H9 (cell line): ENCODE measurements around the gene PGLYRP2. TPM values are rescaled to one million over a fixed set of nuclear protein-coding genes. Genes with fewer than 3 reads are reported as not detected.

Source experiments
- DNase-seq: peaks from one replicate; pipeline ENCODE4 v3.0.0-alpha.2; 2017
- H2AFZ ChIP-seq: one replicate; pipeline ENCODE4 v1.6.1; 2013; ENCODE audit warnings: mild to moderate bottlenecking, low read length, control low read depth, moderate library complexity
- H2AK5ac ChIP-seq: 2 replicates; pipeline ENCODE4 v1.6.1; 2013; ENCODE audit warnings: low read length, control low read depth, mixed read lengths; ENCODE audit not compliant: insufficient read length
- H2BK120ac ChIP-seq: one replicate; pipeline ENCODE4 v1.6.1; 2013; ENCODE audit warnings: low read depth, mild to moderate bottlenecking, low read length, control low read depth, inconsistent platforms; ENCODE audit not compliant: poor library complexity, severe bottlenecking
- H2BK12ac ChIP-seq: 2 replicates; pipeline ENCODE4 v1.6.1; 2013; ENCODE audit warnings: low read length, control low read depth, mixed read lengths, low read depth; ENCODE audit not compliant: insufficient read length
- H2BK15ac ChIP-seq: 2 replicates; pipeline ENCODE4 v1.6.1; 2013; ENCODE audit warnings: low read depth, low read length, control low read depth
- H2BK20ac ChIP-seq: one replicate; pipeline ENCODE4 v1.6.1; 2013; ENCODE audit warnings: low read depth, mild to moderate bottlenecking, low read length, control low read depth, inconsistent platforms; ENCODE audit not compliant: poor library complexity, severe bottlenecking
- H2BK5ac ChIP-seq: 2 replicates; pipeline ENCODE4 v1.6.1; 2013; ENCODE audit warnings: low read length, control low read depth, mixed read lengths; ENCODE audit not compliant: insufficient read length
- H3K14ac ChIP-seq: 2 replicates; pipeline ENCODE4 v1.6.1; 2013; ENCODE audit warnings: low read length, control low read depth; ENCODE audit not compliant: insufficient read depth
- H3K18ac ChIP-seq: 2 replicates; pipeline ENCODE4 v1.6.1; 2013; ENCODE audit warnings: low read depth, mild to moderate bottlenecking, mixed read lengths, low read length, control low read depth; ENCODE audit not compliant: insufficient read length
- H3K23ac ChIP-seq: 2 replicates; pipeline ENCODE4 v1.6.1; 2013; ENCODE audit warnings: low read length, control low read depth, mixed read lengths, low read depth; ENCODE audit not compliant: insufficient read length
- H3K23me2 ChIP-seq: 2 replicates; pipeline ENCODE4 v1.6.1; 2013; ENCODE audit warnings: low read depth, mild to moderate bottlenecking, mixed read lengths, low read length, control low read depth; ENCODE audit not compliant: insufficient read length, poor library complexity, severe bottlenecking
- H3K27ac ChIP-seq: 2 replicates; pipeline ENCODE4 v1.5.1; 2013; ENCODE audit warnings: low read length, control low read depth, mixed read lengths, low read depth; ENCODE audit not compliant: insufficient read length
- H3K27me3 ChIP-seq: 2 replicates; pipeline ENCODE4 v1.6.1; 2013; ENCODE audit warnings: low read length, control low read depth, inconsistent platforms; ENCODE audit not compliant: insufficient read depth
- H3K4ac ChIP-seq: 2 replicates; pipeline ENCODE4 v1.6.1; 2013; ENCODE audit warnings: low read depth, mild to moderate bottlenecking, control low read depth, inconsistent platforms, low read length, moderate library complexity
- H3K4me1 ChIP-seq: 2 replicates; pipeline ENCODE4 v1.6.1; 2013; ENCODE audit warnings: low read length, control low read depth, inconsistent platforms; ENCODE audit not compliant: insufficient read depth
- H3K4me2 ChIP-seq: 2 replicates; pipeline ENCODE4 v1.6.1; 2013; ENCODE audit warnings: low read length, control low read depth, mixed read lengths; ENCODE audit not compliant: insufficient read length, insufficient read depth
- H3K56ac ChIP-seq: 2 replicates; pipeline ENCODE4 v1.6.1; 2013; ENCODE audit warnings: low read depth, mild to moderate bottlenecking, mixed read lengths, low read length, control low read depth; ENCODE audit not compliant: insufficient read length
- H3K79me1 ChIP-seq: 2 replicates; pipeline ENCODE4 v1.6.1; 2013; ENCODE audit warnings: low read depth, mild to moderate bottlenecking, moderate library complexity, low read length, control low read depth, inconsistent platforms; ENCODE audit not compliant: insufficient read depth, poor library complexity, severe bottlenecking
- H3K79me2 ChIP-seq: 2 replicates; pipeline ENCODE4 v1.6.1; 2013; ENCODE audit warnings: low read length, control low read depth, inconsistent platforms; ENCODE audit not compliant: insufficient read depth
- H3K9ac ChIP-seq: 2 replicates; pipeline ENCODE4 v1.6.1; 2013; ENCODE audit warnings: low read length, control low read depth, mixed read lengths; ENCODE audit not compliant: insufficient read length; ENCODE audit errors: extremely low read depth
- H3K9me3 ChIP-seq: one replicate; pipeline ENCODE4 v1.6.1; 2013; ENCODE audit warnings: low read depth, low read length, inconsistent platforms; ENCODE audit not compliant: control insufficient read depth
- H3T11ph ChIP-seq: one replicate; pipeline ENCODE4 v1.6.1; 2013; ENCODE audit warnings: mild to moderate bottlenecking, low read length, control low read depth, inconsistent platforms
- H4K20me1 ChIP-seq: one replicate; pipeline ENCODE4 v1.6.1; 2013; ENCODE audit not compliant: control insufficient read depth, insufficient read length, insufficient read depth
- H4K5ac ChIP-seq: 2 replicates; pipeline ENCODE4 v1.6.1; 2013; ENCODE audit warnings: low read depth, mild to moderate bottlenecking, mixed read lengths, low read length, control low read depth; ENCODE audit not compliant: insufficient read length
- H4K8ac ChIP-seq: replicated peaks from 2 replicates; pipeline ENCODE4 v1.6.1; 2013; ENCODE audit warnings: low read length, control low read depth, mixed read lengths, low read depth; ENCODE audit not compliant: insufficient read length
- H4K91ac ChIP-seq: 2 replicates; pipeline ENCODE4 v1.6.1; 2013; ENCODE audit warnings: low read depth, mild to moderate bottlenecking, moderate library complexity, mixed read lengths, low read length, control low read depth; ENCODE audit not compliant: insufficient read length
- H3K27ac Mint-ChIP-seq, 3 experiments: 2 replicates in 2 of 3; 3 replicates in 1 of 3; pipeline ENCODE4 v1.8.0; 2020 to 2021; ENCODE audit warnings: mixed read lengths in 3 of 3, mild to moderate bottlenecking in 1 of 3, moderate library complexity in 1 of 3
- H3K27me3 Mint-ChIP-seq: 2 replicates; pipeline ENCODE4 v1.8.0; 2021; ENCODE audit warnings: low read depth, mild to moderate bottlenecking, moderate library complexity, mixed read lengths
- H3K36me3 Mint-ChIP-seq, 3 experiments: 2 replicates in 2 of 3; 3 replicates in 1 of 3; pipeline ENCODE4 v1.8.0; 2020 to 2021; ENCODE audit warnings: low read depth in 3 of 3, mixed read lengths in 3 of 3; ENCODE audit not compliant: insufficient read depth in 1 of 3
- H3K4me1 Mint-ChIP-seq, 2 experiments: 2 replicates each; pipeline ENCODE4 v1.8.0; 2020; ENCODE audit warnings: mixed read lengths in 2 of 2
- H3K4me3 Mint-ChIP-seq, 2 experiments: 2 replicates in 1 of 2; 3 replicates in 1 of 2; pipeline ENCODE4 v1.8.0; 2020 to 2021; ENCODE audit warnings: mild to moderate bottlenecking in 2 of 2, mixed read lengths in 2 of 2, moderate library complexity in 1 of 2
- H3K9me3 Mint-ChIP-seq, 2 experiments: 2 replicates in 1 of 2; 3 replicates in 1 of 2; pipeline ENCODE4 v1.8.0; 2020; ENCODE audit warnings: mild to moderate bottlenecking in 2 of 2, mixed read lengths in 2 of 2, moderate library complexity in 1 of 2
- WGBS: extraction: QIAGEN DNeasy Blood & Tissue Kit; methylation state at CpG from one replicate; pipeline ENCODE4 v1.1.7; 2013; ENCODE audit warnings: missing lambda C conversion rate, low lambda C conversion rate, mixed read lengths; ENCODE audit not compliant: insufficient read length; ENCODE audit errors: extremely low coverage; 5-methylcytosine and 5-hydroxymethylcytosine counted together
- total RNA-seq: library from RNA; stranded (reverse); gene quantifications from 2 replicates; pipeline ENCODE4 v1.2.1, GENCODE V29; 2021
- TF ChIP-seq, protein P1 (sequence below): fragments of 200-600 bp; sonication (generic); conservative IDR thresholded peaks from 3 replicates; pipeline ENCODE4 v1.8.0; 2021; ENCODE audit warnings: antibody characterized with exemption, mild to moderate bottlenecking

The PGLYRP2 gene
- total RNA-seq, 1 experiment from 2014 or later = not detected

GRCh38 chr19:15501596-15501995, 22.3 kb upstream of the PGLYRP2 start:
- no peak overlapping the region for H2AFZ ChIP-seq
- no peak overlapping the region for H3K4me2 ChIP-seq
- H2BK12ac ChIP-seq = no peak overlapping the region
- Mint-ChIP-seq H3K9me3 (peaks cover 48 to 85% of the 10 kb centered on the region in 2 experiments), H3K36me3 (peaks cover 0 to 31% (median 15%) of the 10 kb centered on the region in 3 experiments; a peak in 5 of 7 replicates), H3K27ac (no peak overlapping the region; a peak in 1 of 7 replicates), H3K27me3 (peaks cover under 1% of the 10 kb centered on the region), H3K4me3 (no peak overlapping the region), H3K4me1 (no peaks in the 10 kb centered on the region)
- no peak for DNase-seq
- H4K20me1 ChIP-seq = no peaks in the 10 kb centered on the region
- H4K91ac ChIP-seq = no peak overlapping the region
- H3K56ac ChIP-seq = no peak overlapping the region
- TF ChIP-seq, protein P1, sequence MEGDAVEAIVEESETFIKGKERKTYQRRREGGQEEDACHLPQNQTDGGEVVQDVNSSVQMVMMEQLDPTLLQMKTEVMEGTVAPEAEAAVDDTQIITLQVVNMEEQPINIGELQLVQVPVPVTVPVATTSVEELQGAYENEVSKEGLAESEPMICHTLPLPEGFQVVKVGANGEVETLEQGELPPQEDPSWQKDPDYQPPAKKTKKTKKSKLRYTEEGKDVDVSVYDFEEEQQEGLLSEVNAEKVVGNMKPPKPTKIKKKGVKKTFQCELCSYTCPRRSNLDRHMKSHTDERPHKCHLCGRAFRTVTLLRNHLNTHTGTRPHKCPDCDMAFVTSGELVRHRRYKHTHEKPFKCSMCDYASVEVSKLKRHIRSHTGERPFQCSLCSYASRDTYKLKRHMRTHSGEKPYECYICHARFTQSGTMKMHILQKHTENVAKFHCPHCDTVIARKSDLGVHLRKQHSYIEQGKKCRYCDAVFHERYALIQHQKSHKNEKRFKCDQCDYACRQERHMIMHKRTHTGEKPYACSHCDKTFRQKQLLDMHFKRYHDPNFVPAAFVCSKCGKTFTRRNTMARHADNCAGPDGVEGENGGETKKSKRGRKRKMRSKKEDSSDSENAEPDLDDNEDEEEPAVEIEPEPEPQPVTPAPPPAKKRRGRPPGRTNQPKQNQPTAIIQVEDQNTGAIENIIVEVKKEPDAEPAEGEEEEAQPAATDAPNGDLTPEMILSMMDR = no peak
- no peak overlapping the region for H2BK5ac ChIP-seq
- no peak overlapping the region for H3K14ac ChIP-seq
- H2BK120ac ChIP-seq = no peak overlapping the region
- H3K23ac ChIP-seq = no peak overlapping the region
- no CpG with 5 or more reads among the region's 1 CpG for WGBS
- no peak overlapping the region for H3T11ph ChIP-seq
- H4K5ac ChIP-seq = no peak overlapping the region
- no peak overlapping the region for H4K8ac ChIP-seq
- no peaks in the 10 kb centered on the region for H3K79me2 ChIP-seq
- H2AK5ac ChIP-seq = no peak overlapping the region
- no peak overlapping the region for H3K18ac ChIP-seq
- no peak overlapping the region for H3K4ac ChIP-seq
- H3K9ac ChIP-seq = no peak overlapping the region
- H2BK15ac ChIP-seq = no peak overlapping the region
- H3K27ac ChIP-seq = no peak overlapping the region
- H3K4me1 ChIP-seq = no peaks in the 10 kb centered on the region
- H3K23me2 ChIP-seq = no peaks in the 10 kb centered on the region
- H2BK20ac ChIP-seq = no peak overlapping the region
- H3K27me3 ChIP-seq = no peaks in the 10 kb centered on the region
- peaks cover 68% of the 10 kb centered on the region for H3K9me3 ChIP-seq
- H3K79me1 ChIP-seq = no peaks in the 10 kb centered on the region
